ENCODE data around the gene HIVEP3.

HIVEP3 gene

GRCh38 chr1:41884256-41885230 lies 34.2 kb downstream of the HIVEP3 start (continued):
- no peak for TF ChIP-seq PRDM10 (tag by site-specific recombination; IDR thresholded peaks at IDR 0.05)
- TF ChIP-seq ZNF449 (tag by site-specific recombination; IDR thresholded peaks at IDR 0.05), result no peak
- no peak for TF ChIP-seq ZNF596 (tag by site-specific recombination; IDR thresholded peaks at IDR 0.05)
- no peak for TF ChIP-seq ZNF433 (tag by site-specific recombination; IDR thresholded peaks at IDR 0.05; ENCODE audit: low read depth)
- no peak for TF ChIP-seq ZBTB48 (tag by site-specific recombination; IDR thresholded peaks at IDR 0.05)

- H3K4me3 ChIP-seq (ENCODE audit: low read depth, low read length), result no peak overlapping the region
- no peaks in the 10 kb centered on the region for H3K9me3 ChIP-seq (ENCODE audit: control insufficient read depth, insufficient read depth, low read depth, low read length)
- TF ChIP-seq ZSCAN16 (tag by site-specific recombination; IDR thresholded peaks at IDR 0.05), result no peak
- no peak for TF ChIP-seq ZNF843 (tag by site-specific recombination; IDR thresholded peaks at IDR 0.05)
- no peak for TF ChIP-seq ZFHX2 (tag by site-specific recombination; conservative IDR thresholded peaks at IDR 0.05)
- no peak for TF ChIP-seq ZNF548 (tag by site-specific recombination; IDR thresholded peaks at IDR 0.05)
- no peak for TF ChIP-seq ZIC2 (tag by site-specific recombination; IDR thresholded peaks at IDR 0.05)
- TF ChIP-seq ZSCAN5A (tag by site-specific recombination; IDR thresholded peaks at IDR 0.05), result no peak
- TF ChIP-seq ZBTB44 (tag by site-specific recombination; IDR thresholded peaks at IDR 0.05), result no peak
- no peak for TF ChIP-seq ZBTB21 (tag by site-specific recombination; IDR thresholded peaks at IDR 0.05)
- no peak for TF ChIP-seq GLI2 (tag by site-specific recombination; IDR thresholded peaks at IDR 0.05; ENCODE audit: borderline replicate concordance, low read depth)
- TF ChIP-seq FEZF1 (tag by site-specific recombination; IDR thresholded peaks at IDR 0.05), result no peak
- no peak for TF ChIP-seq ZNF518A (tag by site-specific recombination; conservative IDR thresholded peaks at IDR 0.05; ENCODE audit: low read depth)
- TF ChIP-seq ZNF654 (tag by site-specific recombination; IDR thresholded peaks at IDR 0.05; ENCODE audit: low read depth), result no peak
- H3K27ac ChIP-seq (ENCODE audit: extremely low read depth, low read depth, low read length), result no peak overlapping the region
- POLR2A ChIA-PET, result interaction anchor here (0.6 kb wide), 1 partner anchor 883 kb away, joined by 3 read pairs; the partner anchor contains the start of genes C1orf50 and P3H1
- H3K4me1 ChIP-seq (ENCODE audit: control insufficient read depth, insufficient read depth, low read length), result no peaks in the 10 kb centered on the region
- CTCF ChIA-PET, result no interaction called here
- no peaks in the 10 kb centered on the region for H3K36me3 ChIP-seq (ENCODE audit: control insufficient read depth in 2 of 2, insufficient read depth in 1 of 2, low read length in 2 of 2)
Measured at GRCh38 chr1:41883507-41883906, 35.2 kb downstream of the HIVEP3 start.

Data from HEK293 (cell line).